Measurements from ENCODE around the gene SNX7. TPM values are rescaled to one million over a fixed set of nuclear protein-coding genes. Genes with fewer than 3 reads are reported as not detected.
A peak's percentile ranks its signal among the peaks of the same experiment; 100 is the strongest.

The SNX7 gene
- total and polyA plus RNA-seq, 2 donors from 2014 or later: 28.4 to 34.6 TPM

DNA sequence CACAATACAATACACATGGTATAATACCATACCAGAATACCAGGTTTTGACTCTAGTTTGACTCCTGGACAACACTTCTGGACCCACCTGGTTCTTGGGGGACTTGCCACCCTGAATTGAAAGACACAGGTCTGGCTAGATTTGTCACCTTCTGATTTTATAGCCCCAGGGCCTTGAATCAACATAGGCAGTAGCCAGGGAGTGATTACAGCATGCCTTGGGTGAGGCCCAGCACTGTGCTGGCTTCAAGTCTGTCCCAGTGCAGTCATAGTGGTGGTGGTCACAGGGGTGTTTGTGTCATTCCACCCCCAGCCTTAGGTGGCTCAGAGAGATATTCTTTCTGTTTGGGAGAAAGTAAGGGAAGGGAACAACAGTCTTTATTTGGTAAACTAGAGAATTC lies 23.3 kb upstream of the SNX7 start:
- no peak for DNase-seq
- Histone ChIP-seq H3K27me3 (ENCODE audit: control insufficient read depth, insufficient read depth, low read length) (no peaks in the 10 kb centered on the region), H3K9ac (ENCODE audit: low read length in 3 of 3) (no peak overlapping the region), H3K4me3 (ENCODE audit: low read length in 3 of 3) (no peak overlapping the region), H3K9me3 (ENCODE audit: control insufficient read depth in 2 of 3, insufficient read depth in 1 of 3, low read length in 3 of 3) (peaks cover 0 to 5% (median 0%) of the 10 kb centered on the region in 3 donors), H3K36me3 (ENCODE audit: control insufficient read depth in 2 of 3, insufficient read depth in 3 of 3, low read length in 3 of 3) (no peaks in the 10 kb centered on the region), H3K4me1 (ENCODE audit: control insufficient read depth in 2 of 3, insufficient read depth in 2 of 3, low read depth in 1 of 3, low read length in 3 of 3) (no peaks in the 10 kb centered on the region), H3K27ac (ENCODE audit: low read depth in 2 of 2, low read length in 2 of 2) (no peak overlapping the region)
- FAIRE-seq: no peak
- intact Hi-C loops (cut with DNase I): no loop called here
- TF ChIP-seq, protein P1, sequence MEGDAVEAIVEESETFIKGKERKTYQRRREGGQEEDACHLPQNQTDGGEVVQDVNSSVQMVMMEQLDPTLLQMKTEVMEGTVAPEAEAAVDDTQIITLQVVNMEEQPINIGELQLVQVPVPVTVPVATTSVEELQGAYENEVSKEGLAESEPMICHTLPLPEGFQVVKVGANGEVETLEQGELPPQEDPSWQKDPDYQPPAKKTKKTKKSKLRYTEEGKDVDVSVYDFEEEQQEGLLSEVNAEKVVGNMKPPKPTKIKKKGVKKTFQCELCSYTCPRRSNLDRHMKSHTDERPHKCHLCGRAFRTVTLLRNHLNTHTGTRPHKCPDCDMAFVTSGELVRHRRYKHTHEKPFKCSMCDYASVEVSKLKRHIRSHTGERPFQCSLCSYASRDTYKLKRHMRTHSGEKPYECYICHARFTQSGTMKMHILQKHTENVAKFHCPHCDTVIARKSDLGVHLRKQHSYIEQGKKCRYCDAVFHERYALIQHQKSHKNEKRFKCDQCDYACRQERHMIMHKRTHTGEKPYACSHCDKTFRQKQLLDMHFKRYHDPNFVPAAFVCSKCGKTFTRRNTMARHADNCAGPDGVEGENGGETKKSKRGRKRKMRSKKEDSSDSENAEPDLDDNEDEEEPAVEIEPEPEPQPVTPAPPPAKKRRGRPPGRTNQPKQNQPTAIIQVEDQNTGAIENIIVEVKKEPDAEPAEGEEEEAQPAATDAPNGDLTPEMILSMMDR (IDR thresholded peaks at IDR 0.05; ENCODE audit: borderline replicate concordance, extremely low read depth, insufficient read depth): no peak

DNA sequence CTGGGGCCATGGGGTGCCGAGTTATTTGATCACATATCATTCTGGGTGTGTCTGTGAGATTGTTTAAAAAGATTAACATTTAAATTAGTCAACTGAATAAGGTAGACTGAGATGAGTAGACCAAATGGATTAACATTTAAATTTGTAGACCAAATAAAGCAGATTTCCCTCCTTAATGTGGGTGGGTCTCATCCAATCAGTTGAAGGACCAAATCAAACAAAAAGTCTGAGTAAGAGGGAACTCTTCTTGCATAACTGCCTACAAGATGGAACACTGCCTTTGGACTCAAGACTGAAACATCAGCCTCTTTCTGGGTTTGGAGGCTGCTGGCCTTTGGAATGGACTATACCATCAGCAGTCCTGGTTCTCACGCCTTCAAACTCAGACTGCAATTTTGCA lies 17.0 kb upstream of the SNX7 start:
- intact Hi-C loops (cut with DNase I): no loop called here
- no peaks in the 10 kb centered on the region for H3K4me1 ChIP-seq (ENCODE audit: control insufficient read depth in 2 of 3, insufficient read depth in 2 of 3, low read depth in 1 of 3, low read length in 3 of 3)
- TF ChIP-seq, protein P1 (IDR thresholded peaks at IDR 0.05; ENCODE audit: borderline replicate concordance, extremely low read depth, insufficient read depth): no peak

DNA sequence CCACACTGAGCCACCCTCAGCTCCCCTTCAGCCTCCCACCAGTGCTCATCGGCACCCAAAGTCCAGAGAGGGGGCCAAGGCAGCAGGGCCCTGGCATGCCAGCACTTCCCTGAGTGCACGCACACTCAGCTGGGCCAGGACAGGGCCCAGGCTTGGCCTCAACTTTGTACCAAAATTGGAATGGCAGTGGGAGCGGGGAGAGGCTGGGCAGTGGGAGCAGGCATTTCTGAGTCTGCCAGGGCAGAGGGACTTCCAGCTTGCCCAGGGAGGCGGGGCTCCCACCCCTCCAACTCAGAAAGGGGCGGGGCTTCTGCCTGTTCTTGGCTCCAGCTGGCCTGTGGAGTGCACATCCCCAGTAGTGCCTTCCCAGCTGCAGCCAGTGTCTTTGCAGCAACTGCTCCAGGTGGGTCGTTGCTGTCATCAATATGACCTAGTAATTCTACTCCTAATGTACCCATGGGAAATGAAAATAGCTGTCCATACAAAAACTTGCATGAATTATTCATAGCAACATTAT lies 10.3 kb upstream of the SNX7 start:
- Histone ChIP-seq H3K4me3 (ENCODE audit: low read length in 3 of 3) (no peak overlapping the region), H3K36me3 (ENCODE audit: control insufficient read depth in 2 of 3, insufficient read depth in 3 of 3, low read length in 3 of 3) (no peaks in the 10 kb centered on the region), H3K9me3 (ENCODE audit: control insufficient read depth in 2 of 3, insufficient read depth in 1 of 3, low read length in 3 of 3) (peaks cover 0 to 10% (median 0%) of the 10 kb centered on the region in 3 donors), H3K27me3 (ENCODE audit: control insufficient read depth, insufficient read depth, low read length) (no peaks in the 10 kb centered on the region), H3K4me1 (ENCODE audit: control insufficient read depth in 2 of 3, insufficient read depth in 2 of 3, low read depth in 1 of 3, low read length in 3 of 3) (no peaks in the 10 kb centered on the region), H3K9ac (ENCODE audit: low read length in 3 of 3) (no peak overlapping the region), H3K27ac (ENCODE audit: low read depth in 2 of 2, low read length in 2 of 2) (no peak overlapping the region)
- intact Hi-C loops (cut with DNase I): no loop called here
- FAIRE-seq (no peak), DNase-seq (peak in 1 of 5 donors; percentile 53)
- TF ChIP-seq, protein P1 (IDR thresholded peaks at IDR 0.05; ENCODE audit: borderline replicate concordance, extremely low read depth, insufficient read depth): no peak

More for the DNA sequence above, 17.0 kb upstream of the SNX7 start:
- no peak for FAIRE-seq
- no peak for DNase-seq
- H3K27me3 ChIP-seq (ENCODE audit: control insufficient read depth, insufficient read depth, low read length): no peaks in the 10 kb centered on the region
- H3K27ac ChIP-seq (ENCODE audit: low read depth in 2 of 2, low read length in 2 of 2): no peak overlapping the region
- H3K9ac ChIP-seq (ENCODE audit: low read length in 3 of 3): no peak overlapping the region
- H3K36me3 ChIP-seq (ENCODE audit: control insufficient read depth in 2 of 3, insufficient read depth in 3 of 3, low read length in 3 of 3): no peaks in the 10 kb centered on the region
- H3K9me3 ChIP-seq (ENCODE audit: control insufficient read depth in 2 of 3, insufficient read depth in 1 of 3, low read length in 3 of 3): peaks cover 0 to 5% (median 0%) of the 10 kb centered on the region in 3 donors
- no peak overlapping the region for H3K4me3 ChIP-seq (ENCODE audit: low read length in 3 of 3)

DNA sequence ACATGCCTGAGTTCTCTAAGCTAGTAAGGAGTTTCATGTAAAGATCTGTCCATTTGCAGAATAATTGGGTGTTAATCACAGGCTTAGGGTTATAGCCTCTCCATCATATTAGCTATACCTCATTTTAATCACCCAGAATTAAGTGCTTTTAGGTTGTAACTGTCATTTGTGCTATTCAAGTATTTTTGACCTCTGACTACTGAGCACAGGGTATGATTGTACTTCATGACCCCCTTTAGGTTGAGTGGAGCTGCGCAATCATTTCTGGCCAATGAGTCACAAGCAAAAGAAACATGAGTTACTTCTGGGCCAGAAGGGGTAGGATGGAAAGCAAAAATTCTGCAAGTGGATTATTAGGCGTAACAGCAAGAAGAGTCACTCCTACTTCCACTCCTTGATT lies 8.4 kb upstream of the SNX7 start:
- no peaks in the 10 kb centered on the region for H3K36me3 ChIP-seq (ENCODE audit: control insufficient read depth in 2 of 3, insufficient read depth in 3 of 3, low read length in 3 of 3)
- no peak overlapping the region for H3K4me3 ChIP-seq (ENCODE audit: low read length in 3 of 3)
- H3K9ac ChIP-seq (ENCODE audit: low read length in 3 of 3): no peak overlapping the region
- intact Hi-C loops (cut with DNase I): no loop called here
- DNase-seq: no peak
- H3K27me3 ChIP-seq (ENCODE audit: control insufficient read depth, insufficient read depth, low read length): no peaks in the 10 kb centered on the region
- no peak overlapping the region for H3K27ac ChIP-seq (ENCODE audit: low read depth in 2 of 2, low read length in 2 of 2)
- FAIRE-seq: no peak
- H3K4me1 ChIP-seq (ENCODE audit: control insufficient read depth in 2 of 3, insufficient read depth in 2 of 3, low read depth in 1 of 3, low read length in 3 of 3): no peaks in the 10 kb centered on the region
- TF ChIP-seq, protein P1 (IDR thresholded peaks at IDR 0.05; ENCODE audit: borderline replicate concordance, extremely low read depth, insufficient read depth): no peak
- peaks cover 0 to 10% (median 0%) of the 10 kb centered on the region in 3 donors for H3K9me3 ChIP-seq (ENCODE audit: control insufficient read depth in 2 of 3, insufficient read depth in 1 of 3, low read length in 3 of 3)
